Vagina (tissue), 2 donors: ENCODE measurements around the gene MLXIPL. TPM values are rescaled to one million over a fixed set of nuclear protein-coding genes. Genes with fewer than 3 reads are reported as not detected.

Source experiments
- DNase-seq, 2 donors: peaks; one replicate each; pipeline ENCODE4 v3.0.0-alpha.2; 2017; ENCODE audit errors: extremely low spot score in 2 of 2
- H3K27ac ChIP-seq: fragments of 200-600 bp; sonication (generic); one replicate; pipeline ENCODE4 v1.5.1; 2019
- H3K27me3 ChIP-seq: fragments of 200-600 bp; sonication (generic); one replicate; pipeline ENCODE4 v1.5.1; 2019
- H3K36me3 ChIP-seq, 2 donors: fragments of 200-600 bp; sonication (generic); one replicate each; pipeline ENCODE4 v1.5.1; 2017 to 2019
- H3K4me1 ChIP-seq: fragments of 200-600 bp; sonication (generic); one replicate; pipeline ENCODE4 v1.5.1; 2019
- H3K4me3 ChIP-seq, 2 donors: fragments of 200-600 bp; sonication (generic); 1 replicate in 1 of 2; 2 replicates in 1 of 2; pipeline ENCODE4 v1.5.1; 2016 to 2019
- H3K9me3 ChIP-seq: fragments of 200-600 bp; sonication (generic); one replicate; pipeline ENCODE4 v1.5.1; 2019
- POLR2A ChIP-seq, 2 donors: fragments of 450-650 bp; IDR thresholded peaks; one replicate each; pipeline ENCODE4 v1.6.1; 2017; ENCODE audit warnings: antibody characterized with exemption in 2 of 2, mild to moderate bottlenecking in 2 of 2, moderate library complexity in 2 of 2
- POLR2AphosphoS5 ChIP-seq, 2 donors: sonication (generic); formaldehyde crosslinking; IDR thresholded peaks; one replicate each; pipeline ENCODE4 v1.9.0; 2017; ENCODE audit warnings: antibody characterized with exemption in 2 of 2, mild to moderate bottlenecking in 2 of 2, low read depth in 1 of 2; ENCODE audit not compliant: insufficient read depth in 1 of 2
- intact Hi-C: fragments of 100-400 bp; cut with DNase I; formaldehyde crosslinking; loops from one replicate; pipeline ENCODE4 v1.15.1; 2023
- total RNA-seq: library from RNA; depleted of rRNA; stranded (reverse); fragments of >200 nt; gene quantifications from one replicate; pipeline ENCODE4 v1.2.3, GENCODE V29; 2016
- TF ChIP-seq, protein P1 (sequence below), 3 experiments: fragments of 450-650 bp in 2 of 3; fragments of 200-600 bp in 1 of 3; sonication (generic) in 1 of 3; IDR thresholded peaks; one replicate each; pipeline ENCODE4 v1.5.1; 2017 to 2019; ENCODE audit warnings: antibody characterized with exemption in 3 of 3, mild to moderate bottlenecking in 2 of 3, moderate library complexity in 2 of 3

MLXIPL gene
- total RNA-seq, 1 donor from 2014 or later: 6.1 TPM

DNA sequence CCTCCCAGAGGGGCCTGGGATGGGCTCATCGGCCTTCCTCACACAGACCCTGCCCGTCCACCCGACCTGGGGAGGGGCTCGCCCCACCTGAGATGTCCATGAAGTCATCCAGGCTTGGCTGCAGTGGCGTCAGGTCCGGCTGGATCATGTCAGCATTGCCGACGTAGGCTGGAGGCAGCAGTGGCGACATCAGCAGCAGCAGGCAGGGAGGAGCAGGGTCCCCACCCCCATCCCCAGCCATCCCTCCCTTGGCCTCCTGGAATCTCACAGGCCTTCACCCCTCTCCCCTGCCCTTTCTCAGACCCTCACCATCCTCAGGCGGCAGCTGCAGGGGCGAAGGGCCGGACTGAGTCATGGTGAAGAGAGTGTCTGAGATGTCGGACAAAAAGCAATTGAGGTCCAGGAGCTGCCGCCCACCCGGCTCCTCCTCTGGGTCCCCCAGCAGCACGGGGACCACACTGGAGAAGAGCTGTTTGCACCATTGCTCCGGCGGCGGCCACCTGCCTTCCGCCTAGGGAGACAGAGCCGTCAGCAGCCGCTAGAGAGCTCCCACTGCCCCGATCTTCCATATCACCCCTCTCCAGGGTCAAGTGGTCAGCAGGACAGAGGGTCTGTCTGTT lies 18.6 kb downstream of the MLXIPL start:
- no peaks in the 10 kb centered on the region for H3K27me3 ChIP-seq
- H3K27ac ChIP-seq: no peak overlapping the region
- no peaks in the 10 kb centered on the region for H3K9me3 ChIP-seq
- intact Hi-C loops: loop anchor here (5.0 to 10.0 kb wide), 2 partner anchors 59 to 117 kb away; partner anchors contain the start of gene VPS37D
- no peak overlapping the region for H3K4me3 ChIP-seq
- H3K36me3 ChIP-seq: no peaks in the 10 kb centered on the region
- TF ChIP-seq POLR2A (IDR thresholded peaks at IDR 0.05) (no peak), POLR2AphosphoS5 (IDR thresholded peaks at IDR 0.05; ENCODE audit: insufficient read depth in 1 of 2, low read depth in 1 of 2) (no peak)
- TF ChIP-seq, protein P1, sequence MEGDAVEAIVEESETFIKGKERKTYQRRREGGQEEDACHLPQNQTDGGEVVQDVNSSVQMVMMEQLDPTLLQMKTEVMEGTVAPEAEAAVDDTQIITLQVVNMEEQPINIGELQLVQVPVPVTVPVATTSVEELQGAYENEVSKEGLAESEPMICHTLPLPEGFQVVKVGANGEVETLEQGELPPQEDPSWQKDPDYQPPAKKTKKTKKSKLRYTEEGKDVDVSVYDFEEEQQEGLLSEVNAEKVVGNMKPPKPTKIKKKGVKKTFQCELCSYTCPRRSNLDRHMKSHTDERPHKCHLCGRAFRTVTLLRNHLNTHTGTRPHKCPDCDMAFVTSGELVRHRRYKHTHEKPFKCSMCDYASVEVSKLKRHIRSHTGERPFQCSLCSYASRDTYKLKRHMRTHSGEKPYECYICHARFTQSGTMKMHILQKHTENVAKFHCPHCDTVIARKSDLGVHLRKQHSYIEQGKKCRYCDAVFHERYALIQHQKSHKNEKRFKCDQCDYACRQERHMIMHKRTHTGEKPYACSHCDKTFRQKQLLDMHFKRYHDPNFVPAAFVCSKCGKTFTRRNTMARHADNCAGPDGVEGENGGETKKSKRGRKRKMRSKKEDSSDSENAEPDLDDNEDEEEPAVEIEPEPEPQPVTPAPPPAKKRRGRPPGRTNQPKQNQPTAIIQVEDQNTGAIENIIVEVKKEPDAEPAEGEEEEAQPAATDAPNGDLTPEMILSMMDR (IDR thresholded peaks at IDR 0.05): no peak
- no peaks in the 10 kb centered on the region for H3K4me1 ChIP-seq
- no peak for DNase-seq

DNA sequence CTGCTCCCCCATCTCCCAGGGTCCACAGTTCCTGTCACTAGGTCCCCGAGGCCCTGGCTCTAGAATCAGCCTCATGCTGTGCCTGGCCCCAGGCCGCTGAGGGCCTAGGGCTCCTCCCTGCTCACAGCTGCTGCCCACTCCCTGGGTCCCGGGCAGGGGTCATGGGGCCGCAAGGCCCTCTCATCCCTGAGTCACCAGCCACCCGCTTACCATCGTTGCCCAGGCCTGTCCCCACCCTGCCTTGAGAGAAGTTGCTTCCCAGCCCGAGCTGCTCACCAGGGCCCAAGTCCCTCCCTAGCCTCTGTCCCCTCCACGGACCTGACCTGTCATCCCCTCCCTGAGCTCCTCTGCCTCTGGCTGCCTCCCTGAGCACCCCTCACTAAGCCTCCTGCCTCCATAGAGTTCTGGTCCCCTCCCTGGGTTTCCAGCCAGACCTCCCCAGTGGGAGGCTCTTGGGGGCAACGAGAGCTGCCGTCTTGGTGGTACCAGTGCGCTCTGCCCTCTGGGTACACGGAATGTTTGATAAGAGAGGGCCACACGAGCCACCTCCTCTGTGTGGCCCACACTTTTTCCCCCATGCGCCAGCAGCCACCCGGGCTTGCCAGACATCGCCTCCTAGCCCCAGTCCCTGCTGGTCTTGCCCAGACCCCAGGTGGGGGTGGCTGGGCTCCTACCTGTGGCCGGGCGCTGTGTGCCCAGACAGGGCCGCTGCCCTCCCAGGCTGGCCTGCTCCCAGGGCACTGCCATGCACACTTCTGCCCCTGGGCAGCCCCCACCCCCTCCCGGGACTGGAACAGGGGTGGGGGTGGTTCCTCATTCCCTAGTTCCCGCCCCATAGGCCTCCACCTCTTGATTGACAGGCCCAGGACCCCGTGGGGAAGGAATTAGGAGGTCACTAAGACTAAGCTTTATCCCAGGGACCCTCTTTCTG lies 21.3 kb downstream of the MLXIPL start:
- Histone ChIP-seq H3K27me3 (no peaks in the 10 kb centered on the region), H3K4me1 (no peaks in the 10 kb centered on the region), H3K9me3 (no peaks in the 10 kb centered on the region), H3K27ac (no peak overlapping the region), H3K4me3 (no peak overlapping the region), H3K36me3 (no peaks in the 10 kb centered on the region)
- intact Hi-C loops: loop anchor here (10.0 kb wide), 1 partner anchor 62 kb away; the partner anchor contains the start of gene VPS37D
- no peak for DNase-seq
- TF ChIP-seq POLR2A (IDR thresholded peaks at IDR 0.05) (no peak), POLR2AphosphoS5 (IDR thresholded peaks at IDR 0.05; ENCODE audit: insufficient read depth in 1 of 2, low read depth in 1 of 2) (no peak)
- TF ChIP-seq, protein P1 (IDR thresholded peaks at IDR 0.05): no peak

DNA sequence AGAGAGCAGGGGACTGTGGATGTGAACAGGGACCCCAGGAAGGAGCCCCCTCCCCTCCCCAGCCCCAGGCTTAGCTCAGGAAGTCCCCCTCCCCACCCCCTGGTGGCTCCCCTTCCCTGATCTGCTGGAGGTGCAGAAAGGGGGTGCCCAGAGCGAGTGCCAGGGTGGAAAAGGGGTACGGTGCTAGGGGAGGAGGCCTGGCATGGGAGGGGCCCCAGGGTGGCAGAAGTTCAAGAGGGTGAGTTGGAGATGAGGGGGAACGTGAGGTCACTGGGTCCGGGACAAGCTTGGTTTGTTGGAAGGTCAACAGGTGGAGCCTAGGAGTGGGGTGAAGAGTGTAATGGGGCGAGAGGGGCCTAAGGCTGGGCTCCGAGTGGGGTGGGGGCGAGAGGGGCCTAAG lies 24.4 kb downstream of the MLXIPL start:
- Histone ChIP-seq H3K4me1 (no peaks in the 10 kb centered on the region), H3K4me3 (no peak overlapping the region), H3K9me3 (no peaks in the 10 kb centered on the region), H3K36me3 (no peaks in the 10 kb centered on the region), H3K27me3 (no peaks in the 10 kb centered on the region), H3K27ac (no peak overlapping the region)
- intact Hi-C loops: loop anchor here (10.0 kb wide), 1 partner anchor 65 kb away; the partner anchor contains the start of gene VPS37D
- TF ChIP-seq, protein P1 (IDR thresholded peaks at IDR 0.05): no peak
- TF ChIP-seq POLR2AphosphoS5 (IDR thresholded peaks at IDR 0.05; ENCODE audit: insufficient read depth in 1 of 2, low read depth in 1 of 2) (no peak), POLR2A (IDR thresholded peaks at IDR 0.05) (no peak)
- DNase-seq: no peak

DNA sequence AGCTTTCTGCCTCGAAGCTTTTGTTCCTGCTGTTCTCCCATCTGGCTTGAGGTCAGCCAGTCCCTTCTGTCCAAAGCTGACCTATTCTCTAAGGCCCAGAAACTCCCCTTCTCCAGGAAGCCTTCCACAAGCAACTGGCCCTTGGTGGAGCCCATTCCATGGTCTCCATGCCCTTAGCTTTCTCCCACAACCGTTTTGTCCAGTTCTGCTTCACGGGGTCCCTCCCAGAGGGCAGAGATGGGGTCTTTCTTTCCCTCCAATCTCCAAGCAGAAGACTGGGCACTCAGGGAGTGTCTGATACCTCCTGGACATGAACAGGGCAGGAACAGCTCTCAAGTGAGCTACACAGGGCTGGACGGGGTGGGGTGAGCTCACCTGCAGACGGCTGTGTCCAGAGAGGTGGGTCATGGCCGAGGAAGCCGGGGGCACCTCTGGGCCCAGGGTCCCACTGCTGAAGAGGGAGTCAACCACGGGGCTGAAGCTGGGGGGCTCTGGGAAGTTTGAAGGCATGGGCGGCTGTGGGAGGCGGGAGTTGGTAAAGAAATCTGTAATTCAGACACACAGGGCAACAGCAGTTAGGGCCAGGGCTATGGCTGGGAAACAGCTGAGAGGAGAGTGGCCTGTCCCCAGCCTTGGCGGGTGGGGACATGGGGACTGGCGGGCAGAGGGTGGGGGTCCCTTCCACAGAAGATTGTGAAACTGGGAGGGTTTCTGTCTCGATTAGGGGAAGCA lies 25.0 kb downstream of the MLXIPL start:
- no peaks in the 10 kb centered on the region for H3K9me3 ChIP-seq
- no peaks in the 10 kb centered on the region for H3K27me3 ChIP-seq
- no peak for DNase-seq
- no peak overlapping the region for H3K27ac ChIP-seq
- TF ChIP-seq, protein P1 (IDR thresholded peaks at IDR 0.05): no peak
- TF ChIP-seq POLR2AphosphoS5 (IDR thresholded peaks at IDR 0.05; ENCODE audit: insufficient read depth in 1 of 2, low read depth in 1 of 2) (no peak), POLR2A (IDR thresholded peaks at IDR 0.05) (no peak)
- no peaks in the 10 kb centered on the region for H3K4me1 ChIP-seq
- H3K36me3 ChIP-seq: no peaks in the 10 kb centered on the region
- intact Hi-C loops: no loop called here
- no peak overlapping the region for H3K4me3 ChIP-seq
